IPS-NIHi11 (cell line): Measurements from ENCODE around the gene OOEP.
A peak's percentile ranks its signal among the peaks of the same experiment; 100 is the strongest.

Experiments
- DNase-seq: peaks from one replicate; pipeline ENCODE4 v3.0.0; 2012; ENCODE audit warnings: mixed read lengths, low spot score

The OOEP gene

GRCh38 chr6:73364549-73364948 lies 5.1 kb downstream of the OOEP start:
- no peak for DNase-seq

- no peak for DNase-seq
These were observed 5.6 kb downstream of the OOEP start for GRCh38 chr6:73364121-73364520.

- no peak for DNase-seq
These were observed 6.2 kb downstream of the OOEP start for GRCh38 chr6:73363537-73363875.

GRCh38 chr6:73362869-73363536 lies 6.7 kb downstream of the OOEP start:
- DNase-seq: no peak

- no peak for DNase-seq
These were observed 7.3 kb downstream of the OOEP start, which contains the start of gene KHDC3L for GRCh38 chr6:73362358-73362757. TSS of gene KHDC3L (plus strand) at chr6:73362658. CDS start at chr6:73362730, 72 bp downstream.

GRCh38 chr6:73353636-73354593 lies 15.8 kb downstream of the OOEP start, which contains the start of gene DPPA5:
TSS of gene DPPA5 (minus strand) at chr6:73354276. CDS start at chr6:73354225, 51 bp downstream.
- DNase-seq: no peak

- peak; percentile 76 for DNase-seq
These were observed 20.4 kb downstream of the OOEP start for GRCh38 chr6:73349311-73349710.

GRCh38 chr6:73348550-73349204 lies 21.0 kb downstream of the OOEP start:
- no peak for DNase-seq

- no peak for DNase-seq
These were observed 26.5 kb downstream of the OOEP start for GRCh38 chr6:73343164-73343563.

GRCh38 chr6:73342174-73342573 lies 27.5 kb downstream of the OOEP start:
- no peak for DNase-seq

- no peak for DNase-seq
These were observed 28.4 kb downstream of the OOEP start for GRCh38 chr6:73341335-73341734.

GRCh38 chr6:73340048-73340447 lies 29.6 kb downstream of the OOEP start:
- no peak for DNase-seq

- no peak for DNase-seq
These were observed 30.4 kb downstream of the OOEP start for GRCh38 chr6:73339340-73339739.

GRCh38 chr6:73329201-73329600 lies 40.5 kb downstream of the OOEP start:
- no peak for DNase-seq

GRCh38 chr6:73328790-73329189 lies 40.9 kb downstream of the OOEP start:
- no peak for DNase-seq

GRCh38 chr6:73325656-73326055 lies 44.0 kb downstream of the OOEP start:
- no peak for DNase-seq

- no peak for DNase-seq
These were observed 46.4 kb downstream of the OOEP start for GRCh38 chr6:73323323-73323722.
